Measurements from ENCODE around the gene SPAAR. TPM values are rescaled to one million over a fixed set of nuclear protein-coding genes. Genes with fewer than 3 reads are reported as not detected.

SPAAR gene
- total RNA-seq, 1 experiment from 2014 or later = not detected

GRCh38 chr9:35928591-35929452 lies 19.5 kb downstream of the SPAAR start:
- ChIA-PET POLR2A (no interaction called here), CTCF (no interaction called here)
- Histone ChIP-seq H3K4me3 (ENCODE audit: low read depth in 2 of 2, low read length in 2 of 2) (no peak overlapping the region), H3K9me3 (ENCODE audit: control insufficient read depth, insufficient read depth, low read depth, low read length) (no peaks in the 10 kb centered on the region), H3K27me3 (ENCODE audit: control insufficient read depth, insufficient read depth, low read length) (no peaks in the 10 kb centered on the region), H3K27ac (ENCODE audit: low read length) (no peak overlapping the region), H3K36me3 (ENCODE audit: control insufficient read depth, insufficient read depth, low read length) (no peaks in the 10 kb centered on the region), H3K4me1 (ENCODE audit: control insufficient read depth, insufficient read depth, low read length) (peaks cover 4% of the 10 kb centered on the region)
- in situ Hi-C loops (cut with HindIII; ENCODE audit: low pct_unique_long_range_greater_than_20kb, low sequenced_read_pairs) = no loop called here
- ATAC-seq = no peak
- no peak for DNase-seq (ENCODE audit: low read depth, low spot score)
- TF ChIP-seq TCF7L2 (IDR thresholded peaks at IDR 0.05; ENCODE audit: low read depth, low read length) (no peak), REST (IDR thresholded peaks at IDR 0.05; ENCODE audit: insufficient read depth in 1 of 2, low read depth in 2 of 2, low read length in 1 of 2) (no peak), SIN3A (IDR thresholded peaks at IDR 0.05; ENCODE audit: borderline replicate concordance, insufficient read depth, low read depth, low read length) (no peak), POLR2AphosphoS5 (IDR thresholded peaks at IDR 0.05; ENCODE audit: low read depth, low read length) (no peak), CTCF (IDR thresholded peaks at IDR 0.05) (no peak)
- BruUV-seq (replicated peaks) = no TSS peak
- intact Hi-C loops (cut with micrococcal nuclease; ENCODE audit: unreplicated experiment) = no loop called here

- Histone ChIP-seq H3K4me1 (ENCODE audit: control insufficient read depth, insufficient read depth, low read length) (no peaks in the 10 kb centered on the region; the same call in 1 of the 2 replicates), H3K27me3 (ENCODE audit: control insufficient read depth, insufficient read depth, low read length) (no peaks in the 10 kb centered on the region), H3K27ac (ENCODE audit: low read length) (no peak overlapping the region), H3K9me3 (ENCODE audit: control insufficient read depth, insufficient read depth, low read depth, low read length) (no peaks in the 10 kb centered on the region), H3K4me3 (ENCODE audit: low read depth in 2 of 2, low read length in 2 of 2) (no peak overlapping the region), H3K36me3 (ENCODE audit: control insufficient read depth, insufficient read depth, low read length) (no peaks in the 10 kb centered on the region)
- no peak for TF ChIP-seq POLR2AphosphoS5 (IDR thresholded peaks at IDR 0.05; ENCODE audit: low read depth, low read length)
- TF ChIP-seq REST (IDR thresholded peaks at IDR 0.05; ENCODE audit: insufficient read depth in 1 of 2, low read depth in 2 of 2, low read length in 1 of 2) = no peak
- TF ChIP-seq CTCF (IDR thresholded peaks at IDR 0.05) = no peak
- no peak for TF ChIP-seq SIN3A (IDR thresholded peaks at IDR 0.05; ENCODE audit: borderline replicate concordance, insufficient read depth, low read depth, low read length)
- TF ChIP-seq TCF7L2 (IDR thresholded peaks at IDR 0.05; ENCODE audit: low read depth, low read length) = no peak
- DNase-seq (ENCODE audit: low read depth, low spot score) (no peak), ATAC-seq (no peak)
- no TSS peak for BruUV-seq (replicated peaks)
- intact Hi-C loops (cut with micrococcal nuclease; ENCODE audit: unreplicated experiment) (no loop called here), in situ Hi-C loops (cut with HindIII; ENCODE audit: low pct_unique_long_range_greater_than_20kb, low sequenced_read_pairs) (no loop called here)
- ChIA-PET POLR2A (no interaction called here), CTCF (no interaction called here)
These were observed 20.1 kb downstream of the SPAAR start for GRCh38 chr9:35929453-35929718.

Data from Panc1 (cell line).